ENCODE results near the gene TTC9B. TPM values are rescaled to one million over a fixed set of nuclear protein-coding genes. Genes with fewer than 3 reads are reported as not detected.

The TTC9B gene
- total RNA-seq, 4 donors from 2014 or later, result not detected

DNA sequence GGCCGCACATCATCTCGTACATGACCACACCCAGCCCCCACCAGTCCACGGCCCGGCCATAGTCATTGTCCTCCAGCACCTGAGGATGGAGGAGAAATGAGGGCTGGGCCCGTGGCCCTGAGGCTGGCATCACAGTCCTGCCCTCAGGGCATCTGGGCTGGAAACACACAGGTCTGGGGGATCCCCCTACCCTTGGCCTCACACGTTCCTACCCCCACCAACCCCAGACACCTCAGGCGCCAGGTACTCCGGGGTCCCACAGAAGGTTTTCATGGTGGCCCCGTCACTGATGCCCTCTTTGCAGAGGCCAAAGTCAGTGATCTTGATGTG lies 17.8 kb upstream of the TTC9B start:
- DNase-seq (ENCODE audit: low spot score in 2 of 2), result no peak
- no peak overlapping the region for H3K27ac ChIP-seq
- no peaks in the 10 kb centered on the region for H3K4me1 ChIP-seq
- 79% methylated on average over 7 of the region's 9 CpGs for WGBS
- H3K4me3 ChIP-seq, result no peak overlapping the region
- no peaks in the 10 kb centered on the region for H3K27me3 ChIP-seq
- TF ChIP-seq CTCF (IDR thresholded peaks at IDR 0.05), result no peak
- TF ChIP-seq POLR2AphosphoS5 (IDR thresholded peaks at IDR 0.05), result no peak
- peaks cover 87% of the 10 kb centered on the region for H3K36me3 ChIP-seq
- H3K9me3 ChIP-seq, result no peaks in the 10 kb centered on the region

GRCh38 chr19:40235238-40236025 lies 17.2 kb upstream of the TTC9B start:
- Histone ChIP-seq H3K4me1 (no peaks in the 10 kb centered on the region), H3K27me3 (no peaks in the 10 kb centered on the region), H3K9me3 (no peaks in the 10 kb centered on the region), H3K4me3 (no peak overlapping the region), H3K27ac (no peak overlapping the region), H3K36me3 (peaks cover 81% of the 10 kb centered on the region)
- WGBS, result 83% methylated on average over 13 of the region's 30 CpGs
- no peak for DNase-seq (ENCODE audit: low spot score in 2 of 2)
- no peak for TF ChIP-seq POLR2AphosphoS5 (IDR thresholded peaks at IDR 0.05)
- no peak for TF ChIP-seq EP300 (IDR thresholded peaks at IDR 0.05)
- TF ChIP-seq CTCF (IDR thresholded peaks at IDR 0.05), result no peak
- TF ChIP-seq POLR2A (IDR thresholded peaks at IDR 0.05), result no peak

DNA sequence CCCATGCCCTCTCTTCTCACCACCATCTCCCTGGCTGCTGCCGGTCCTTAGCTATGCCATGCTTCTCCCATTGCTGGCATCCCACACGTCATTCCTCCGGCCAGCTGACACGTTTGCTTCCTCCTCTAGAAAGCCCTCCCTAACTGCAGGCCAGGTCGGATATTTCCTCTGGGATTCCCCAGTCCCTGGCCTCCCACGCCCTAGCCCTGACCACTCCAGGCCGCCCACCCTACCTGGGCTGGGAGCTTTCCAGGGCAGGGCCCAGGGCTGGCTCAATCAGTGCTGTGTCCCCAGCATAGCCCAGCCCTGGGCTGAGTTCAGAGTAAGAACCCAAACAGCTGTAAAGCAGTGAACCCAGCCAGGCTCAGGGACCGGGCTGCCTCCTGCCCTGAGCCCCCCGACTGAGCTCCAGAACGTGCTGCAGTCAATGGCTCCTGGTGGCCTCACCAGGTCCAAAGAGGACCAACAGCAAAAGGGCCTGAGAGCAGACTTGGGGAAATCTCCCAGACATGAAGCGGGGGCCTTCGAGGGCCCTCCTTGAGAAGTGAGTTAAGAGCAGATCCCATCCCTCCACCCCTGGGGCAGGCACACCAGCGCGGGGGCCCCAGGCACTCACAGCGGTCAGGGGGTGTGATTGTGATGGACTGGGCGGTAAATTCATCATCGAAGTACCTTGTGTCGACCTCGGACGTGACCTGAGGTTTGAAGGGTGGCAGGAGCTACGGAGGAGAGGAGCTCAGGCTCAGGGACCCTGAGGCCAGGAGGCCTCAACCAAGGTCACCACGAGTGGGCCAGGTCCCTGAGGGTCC lies 16.4 kb upstream of the TTC9B start:
- no peak overlapping the region for H3K4me3 ChIP-seq
- no peak overlapping the region for H3K27ac ChIP-seq
- no peaks in the 10 kb centered on the region for H3K9me3 ChIP-seq
- H3K36me3 ChIP-seq, result peaks cover 73% of the 10 kb centered on the region
- TF ChIP-seq POLR2AphosphoS5 (IDR thresholded peaks at IDR 0.05) (no peak), EP300 (IDR thresholded peaks at IDR 0.05) (no peak), POLR2A (IDR thresholded peaks at IDR 0.05) (no peak), CTCF (IDR thresholded peaks at IDR 0.05) (no peak)
- H3K4me1 ChIP-seq, result no peaks in the 10 kb centered on the region
- WGBS, result 89% methylated on average over 16 of the region's 22 CpGs
- no peak for DNase-seq (ENCODE audit: low spot score in 2 of 2)
- H3K27me3 ChIP-seq, result no peaks in the 10 kb centered on the region

DNA sequence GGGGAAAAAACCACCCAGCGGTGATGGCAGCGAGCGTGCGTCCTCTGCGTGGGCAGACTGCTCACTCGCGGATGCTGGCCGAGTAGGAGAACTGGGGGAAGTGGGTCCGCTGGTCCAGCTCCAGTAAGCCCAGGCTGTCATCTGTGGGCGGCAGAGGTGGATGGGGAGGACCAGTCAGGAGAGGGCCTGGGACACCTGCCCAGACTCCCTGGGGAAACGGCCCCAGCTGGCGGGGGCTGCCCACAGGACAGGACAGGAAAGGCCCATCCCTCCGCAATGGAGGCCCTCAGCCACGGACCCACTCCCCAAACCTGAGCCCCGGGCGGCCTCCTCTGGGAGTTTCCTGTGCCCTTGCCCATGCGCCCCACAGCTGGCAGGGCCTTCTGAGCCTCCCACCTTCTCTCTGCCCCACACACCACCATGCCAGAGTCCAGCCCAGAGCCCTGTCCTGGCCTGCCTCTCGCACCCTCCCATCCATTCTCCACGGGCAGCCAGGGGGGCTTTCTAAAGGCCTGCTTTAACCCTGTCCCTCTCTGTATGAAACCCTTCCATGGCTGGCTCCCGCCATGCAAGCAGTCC lies 15.7 kb upstream of the TTC9B start:
- Histone ChIP-seq H3K27me3 (no peaks in the 10 kb centered on the region), H3K4me1 (no peaks in the 10 kb centered on the region), H3K9me3 (no peaks in the 10 kb centered on the region), H3K27ac (no peak overlapping the region), H3K36me3 (peaks cover 66% of the 10 kb centered on the region), H3K4me3 (no peak overlapping the region)
- 89% methylated on average over 18 of the region's 20 CpGs for WGBS
- DNase-seq (ENCODE audit: low spot score in 2 of 2), result no peak
- no peak for TF ChIP-seq POLR2AphosphoS5 (IDR thresholded peaks at IDR 0.05)
- no peak for TF ChIP-seq POLR2A (IDR thresholded peaks at IDR 0.05)
- TF ChIP-seq EP300 (IDR thresholded peaks at IDR 0.05), result no peak
- TF ChIP-seq CTCF (IDR thresholded peaks at IDR 0.05), result no peak
